B cell (primary cell): ENCODE measurements around the gene SEMA4D. TPM values are rescaled to one million over a fixed set of nuclear protein-coding genes. Genes with fewer than 3 reads are reported as not detected.

Experiments used
- ATAC-seq: fragments of 200-7000 bp; cut with Tn5 transposase; one replicate; pipeline ENCODE4 v1.10.0; 2021; ENCODE audit warnings: low read depth, mild to moderate bottlenecking, moderate number of reproducible peaks, moderate library complexity
- CTCF ChIA-PET: fragments of 350-600 bp; sonication (Branson Sonifier 250); formaldehyde crosslinking; loops from one replicate; lab custom pipeline; 2021; ENCODE audit warnings: antibody characterized with exemption, inconsistent platforms; lab: Charles Lee
- POLR2A ChIA-PET: fragments of 350-600 bp; sonication (Branson Sonifier 250); formaldehyde crosslinking; loops from one replicate; lab custom pipeline; 2021; ENCODE audit warnings: antibody characterized with exemption; lab: Charles Lee
- DNase-seq: peaks from one replicate; pipeline ENCODE4 v3.0.0; 2013
- H2AFZ ChIP-seq: 2 replicates; pipeline ENCODE4 v1.6.1; 2012; ENCODE audit warnings: mild to moderate bottlenecking, low read depth, low read length; ENCODE audit not compliant: insufficient read depth, poor library complexity, severe bottlenecking
- H3K27ac ChIP-seq, 2 donors: 1 replicate in 1 of 2; 2 replicates in 1 of 2; pipeline ENCODE4 v1.5.1; 2012 to 2013; ENCODE audit warnings: low read length in 2 of 2, mild to moderate bottlenecking in 2 of 2, moderate library complexity in 1 of 2
- H3K27me3 ChIP-seq, 4 experiments: fragments of 200-600 bp in 1 of 4; sonication (generic) in 1 of 4; replicated peaks in 1 of 4; 1 replicate in 2 of 4; 2 replicates in 2 of 4; pipeline versions ENCODE4 v1.6.1 to v1.7.0; 2013 to 2016; ENCODE audit warnings: low read length in 3 of 4, mild to moderate bottlenecking in 2 of 4, mixed read lengths in 1 of 4, moderate library complexity in 1 of 4; ENCODE audit not compliant: insufficient read depth in 4 of 4, control insufficient read depth in 3 of 4; ENCODE audit errors: control extremely low read depth in 1 of 4
- H3K36me3 ChIP-seq, 2 experiments: replicated peaks in 1 of 2; 1 replicate in 1 of 2; 2 replicates in 1 of 2; pipeline versions ENCODE4 v1.6.1 to v1.7.1; 2013; ENCODE audit warnings: low read length in 1 of 2; ENCODE audit not compliant: insufficient read depth in 2 of 2, control insufficient read depth in 1 of 2; ENCODE audit errors: control extremely low read depth in 1 of 2, extremely low read depth in 1 of 2
- H3K4me1 ChIP-seq, 2 donors: fragments of 200-600 bp in 1 of 2; sonication (generic) in 1 of 2; 1 replicate in 1 of 2; 2 replicates in 1 of 2; pipeline versions ENCODE4 v1.5.1 to v1.6.1; 2013 to 2017; ENCODE audit warnings: low read length in 2 of 2; ENCODE audit not compliant: control insufficient read depth in 2 of 2, insufficient read depth in 2 of 2
- H3K4me2 ChIP-seq: replicated peaks from 2 replicates; pipeline ENCODE3; 2012; ENCODE audit warnings: mild to moderate bottlenecking, low read depth, low read length; ENCODE audit not compliant: poor library complexity, severe bottlenecking
- H3K4me3 ChIP-seq, 5 experiments: fragments of 200-600 bp in 1 of 5; sonication (generic) in 1 of 5; 1 replicate in 3 of 5; 2 replicates in 2 of 5; pipeline versions ENCODE4 v1.5.1 to v1.7.0; 2011 to 2016; ENCODE audit warnings: low read length in 4 of 5, mild to moderate bottlenecking in 4 of 5, low read depth in 2 of 5, control low read depth in 1 of 5, moderate library complexity in 1 of 5; ENCODE audit not compliant: insufficient read depth in 1 of 5; ENCODE audit errors: control extremely low read depth in 1 of 5, extremely low read depth in 1 of 5
- H3K79me2 ChIP-seq: fragments of 200-600 bp; sonication (generic); one replicate; pipeline ENCODE4 v1.6.0; 2016; ENCODE audit warnings: low read length; ENCODE audit not compliant: control insufficient read depth, insufficient read depth
- H3K9ac ChIP-seq: fragments of 200-600 bp; sonication (generic); 2 replicates; pipeline ENCODE4 v1.6.1; 2017; ENCODE audit warnings: mild to moderate bottlenecking, low read length, moderate library complexity
- H3K9me3 ChIP-seq, 3 donors: one replicate each; pipeline versions ENCODE4 v1.6.1 to v1.7.1; 2013; ENCODE audit warnings: low read length in 2 of 3; ENCODE audit not compliant: control insufficient read depth in 2 of 3, insufficient read depth in 1 of 3; ENCODE audit errors: control extremely low read depth in 1 of 3
- H4K20me1 ChIP-seq: 2 replicates; pipeline ENCODE4 v1.6.0; 2012; ENCODE audit warnings: mild to moderate bottlenecking, low read length; ENCODE audit not compliant: insufficient read depth, control insufficient read depth, poor library complexity, severe bottlenecking
- H3K27ac Mint-ChIP-seq: one replicate; pipeline ENCODE4 v1.8.0; 2021; ENCODE audit warnings: mixed read lengths
- H3K27me3 Mint-ChIP-seq: one replicate; pipeline ENCODE4 v1.8.0; 2021; ENCODE audit warnings: mixed read lengths
- H3K4me1 Mint-ChIP-seq: one replicate; pipeline ENCODE4 v1.8.0; 2021; ENCODE audit warnings: mixed read lengths
- H3K4me3 Mint-ChIP-seq: one replicate; pipeline ENCODE4 v1.8.0; 2021; ENCODE audit warnings: mixed read lengths
- H3K9me3 Mint-ChIP-seq: one replicate; pipeline ENCODE4 v1.8.0; 2022; ENCODE audit warnings: mixed read lengths; ENCODE audit not compliant: insufficient read depth
- EZH2 ChIP-seq: IDR thresholded peaks from 2 replicates; pipeline ENCODE4 v1.6.1; 2012; ENCODE audit warnings: borderline replicate concordance, low read depth, mild to moderate bottlenecking, moderate library complexity, low read length; ENCODE audit not compliant: insufficient read depth, poor library complexity, severe bottlenecking
- WGBS: methylation state at CpG from one replicate; pipeline ENCODE4 v1.1.5; 2013; ENCODE audit warnings: missing lambda C conversion rate; ENCODE audit not compliant: insufficient coverage; 5-methylcytosine and 5-hydroxymethylcytosine counted together
- intact Hi-C: fragments of 100-400 bp; cut with micrococcal nuclease; formaldehyde crosslinking; loops from one replicate; pipeline ENCODE4 v1.10.0; 2022
- polyA plus RNA-seq: library from polyadenylated mRNA; depleted of rRNA; stranded (reverse); fragments of >200 nt; gene quantifications from 2 replicates; pipeline ENCODE4 v1.2.3, GENCODE V29; 2012
- total RNA-seq, 2 donors: library from RNA; stranded (reverse); fragments of 120-200 nt in 1 of 2; gene quantifications; 1 replicate in 1 of 2; 2 replicates in 1 of 2; pipeline versions ENCODE4 v1.2.3 to v1.2.4, GENCODE V29; 2013 to 2022
- TF ChIP-seq, protein P1 (sequence below): fragments of 200-600 bp; IDR thresholded peaks from one replicate; pipeline ENCODE4 v1.8.0; 2022; ENCODE audit warnings: antibody characterized with exemption, mild to moderate bottlenecking

SEMA4D gene
- total and polyA plus RNA-seq, 2 donors (not counting 1 experiment from before 2014, with no cell fraction given) = 53.6 to 231 TPM

DNA sequence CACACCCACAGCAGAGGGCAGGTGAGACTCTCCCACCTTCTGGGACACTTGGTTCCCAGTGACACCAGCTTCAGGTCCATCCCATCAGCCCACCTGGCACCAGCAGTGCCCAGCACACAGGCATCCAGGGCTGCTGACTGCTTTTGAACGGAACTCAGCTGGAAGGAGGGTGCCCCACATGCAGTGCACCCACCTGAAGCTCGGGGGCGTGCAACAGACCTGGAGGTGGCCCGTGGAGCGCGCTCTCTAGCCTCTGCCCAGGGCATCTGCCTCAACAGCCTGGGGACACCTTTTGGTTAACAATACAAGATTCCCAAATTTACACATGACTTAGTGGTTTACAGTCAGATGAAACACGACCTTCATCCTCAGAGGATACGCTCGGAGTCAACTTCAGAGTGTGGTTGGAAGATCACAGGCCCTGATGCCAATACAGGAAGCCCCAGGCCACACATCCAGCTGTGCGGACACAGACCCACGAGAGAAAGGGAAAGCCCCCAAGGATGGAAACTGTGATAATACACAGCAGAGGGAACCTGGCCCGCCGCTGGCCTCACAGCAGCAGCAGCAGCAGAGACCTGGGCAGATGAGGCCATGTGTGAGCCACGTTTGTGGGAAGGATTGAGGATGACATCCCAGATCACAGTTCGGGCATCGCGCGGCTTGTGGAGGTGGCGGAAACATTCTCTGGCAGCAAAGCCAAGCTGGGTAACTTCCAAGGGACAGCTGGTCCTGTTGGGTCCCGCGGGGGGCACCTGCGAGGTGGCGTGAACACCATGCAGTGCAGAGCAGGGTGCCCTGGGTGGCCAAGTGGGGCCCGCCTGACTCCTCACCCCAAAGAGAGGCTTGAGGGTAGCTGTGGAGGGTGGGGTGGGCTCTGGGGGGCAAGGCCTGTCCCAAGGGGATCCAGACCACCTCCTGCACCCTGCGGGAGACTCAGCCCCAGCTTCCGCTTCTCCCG is 115.6 kb downstream of the SEMA4D start:
- no peak overlapping the region for H2AFZ ChIP-seq
- intact Hi-C loops = no loop called here
- peak; percentile 49 for ATAC-seq

More for the DNA sequence above, 115.6 kb downstream of the SEMA4D start:
- Mint-ChIP-seq H3K4me1 (peaks cover 22% of the 10 kb centered on the region), H3K27ac (peak overlapping the region; percentile 46), H3K27me3 (no peaks in the 10 kb centered on the region), H3K9me3 (no peaks in the 10 kb centered on the region), H3K4me3 (peak overlapping the region; percentile 13)
- ChIA-PET CTCF (interaction anchor here (0.9 to 3.1 kb wide), 5 partner anchors 41 to 167 kb away, joined by 3 to 19 read pairs (median 4); no protein-coding TSS in a partner anchor), POLR2A (interaction anchor here (0.5 to 0.7 kb wide), 2 partner anchors 17 to 1436 kb away, joined by 3 to 4 read pairs; no protein-coding TSS in a partner anchor)
- no peak overlapping the region for H3K9ac ChIP-seq
- no peak for DNase-seq
- no peak overlapping the region for H3K4me2 ChIP-seq
- no peaks in the 10 kb centered on the region for H3K27me3 ChIP-seq
- H3K4me1 ChIP-seq = peaks cover 0 to 21% of the 10 kb centered on the region in 2 donors
- H3K79me2 ChIP-seq = peaks cover 1% of the 10 kb centered on the region
- WGBS = 88% methylated on average over 26 of the region's 27 CpGs
- H3K27ac ChIP-seq = no peak overlapping the region
- peaks cover 0 to 87% of the 10 kb centered on the region in 2 experiments for H3K36me3 ChIP-seq
- H3K4me3 ChIP-seq = no peak overlapping the region
- TF ChIP-seq, protein P1, sequence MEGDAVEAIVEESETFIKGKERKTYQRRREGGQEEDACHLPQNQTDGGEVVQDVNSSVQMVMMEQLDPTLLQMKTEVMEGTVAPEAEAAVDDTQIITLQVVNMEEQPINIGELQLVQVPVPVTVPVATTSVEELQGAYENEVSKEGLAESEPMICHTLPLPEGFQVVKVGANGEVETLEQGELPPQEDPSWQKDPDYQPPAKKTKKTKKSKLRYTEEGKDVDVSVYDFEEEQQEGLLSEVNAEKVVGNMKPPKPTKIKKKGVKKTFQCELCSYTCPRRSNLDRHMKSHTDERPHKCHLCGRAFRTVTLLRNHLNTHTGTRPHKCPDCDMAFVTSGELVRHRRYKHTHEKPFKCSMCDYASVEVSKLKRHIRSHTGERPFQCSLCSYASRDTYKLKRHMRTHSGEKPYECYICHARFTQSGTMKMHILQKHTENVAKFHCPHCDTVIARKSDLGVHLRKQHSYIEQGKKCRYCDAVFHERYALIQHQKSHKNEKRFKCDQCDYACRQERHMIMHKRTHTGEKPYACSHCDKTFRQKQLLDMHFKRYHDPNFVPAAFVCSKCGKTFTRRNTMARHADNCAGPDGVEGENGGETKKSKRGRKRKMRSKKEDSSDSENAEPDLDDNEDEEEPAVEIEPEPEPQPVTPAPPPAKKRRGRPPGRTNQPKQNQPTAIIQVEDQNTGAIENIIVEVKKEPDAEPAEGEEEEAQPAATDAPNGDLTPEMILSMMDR = no peak
- no peak for TF ChIP-seq EZH2
- peaks cover 5% of the 10 kb centered on the region for H4K20me1 ChIP-seq
- H3K9me3 ChIP-seq = no peaks in the 10 kb centered on the region
